GM18867 (cell line): ENCODE data around the gene OR13C8.

Experiments used
- ATAC-seq: cut with Tn5 transposase; IDR thresholded peaks from one replicate; pipeline ENCODE4 v1.9.1; 2021; ENCODE audit warnings: mild to moderate bottlenecking, moderate library complexity; ENCODE audit not compliant: unreplicated experiment

OR13C8 gene

GRCh38 chr9:104611213-104611612, 42.2 kb downstream of the OR13C8 start:
- ATAC-seq, result no peak

DNA sequence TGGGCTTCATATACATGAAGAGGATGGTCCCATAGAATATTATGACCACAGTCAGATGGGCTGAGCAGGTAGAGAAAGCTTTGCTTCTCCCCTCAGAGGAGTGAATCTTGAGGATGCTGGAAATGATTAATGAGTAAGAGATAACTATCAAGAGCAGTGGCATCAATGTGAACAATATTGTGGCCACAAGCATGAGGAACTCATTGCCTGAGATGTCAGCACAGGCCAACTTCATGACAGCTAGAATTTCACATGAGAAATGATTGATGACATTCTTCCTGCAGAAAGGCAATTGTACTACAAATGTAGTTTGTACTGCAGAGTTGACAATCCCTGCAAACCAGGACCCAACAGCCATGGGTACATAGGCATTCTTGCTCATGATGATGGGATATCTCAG, 48.5 kb downstream of the OR13C8 start:
- ATAC-seq, result no peak

DNA sequence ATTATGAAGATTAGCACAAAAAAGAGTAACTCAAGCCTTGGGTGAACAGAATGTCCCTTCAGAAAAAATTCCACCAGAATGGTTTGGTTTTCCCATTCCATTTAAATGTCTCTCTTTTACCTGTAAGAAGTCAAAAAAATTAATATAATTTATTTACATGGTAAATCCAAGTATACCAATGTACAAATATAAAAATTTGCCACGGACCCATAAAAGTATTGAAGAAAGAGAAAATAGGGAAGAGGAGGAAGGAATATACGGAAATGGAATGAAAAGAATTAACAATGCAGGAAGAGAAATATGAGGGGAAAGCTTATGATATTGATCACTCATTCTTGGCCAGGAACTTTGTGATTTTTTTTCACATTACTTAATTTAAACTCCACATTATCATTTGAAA, 49.1 kb downstream of the OR13C8 start, which contains the start of gene OR13C9:
Gene OR13C9 (minus strand): TSS at position 101 of the 400 bp plus-strand sequence. CDS start 0 bp downstream, at position 101.
- ATAC-seq, result no peak
